Activated CD8-positive, alpha-beta memory T cell treated with anti-CD3 and anti-CD28 coated beads, Interleukin-2, amount 50 U/mL, for 4 hours (primary cell): Measurements from ENCODE around the gene CPEB2.

Experiments used
- DNase-seq: peaks from one replicate; pipeline ENCODE4 v3.0.0-alpha.2; 2020

CPEB2 gene

DNA sequence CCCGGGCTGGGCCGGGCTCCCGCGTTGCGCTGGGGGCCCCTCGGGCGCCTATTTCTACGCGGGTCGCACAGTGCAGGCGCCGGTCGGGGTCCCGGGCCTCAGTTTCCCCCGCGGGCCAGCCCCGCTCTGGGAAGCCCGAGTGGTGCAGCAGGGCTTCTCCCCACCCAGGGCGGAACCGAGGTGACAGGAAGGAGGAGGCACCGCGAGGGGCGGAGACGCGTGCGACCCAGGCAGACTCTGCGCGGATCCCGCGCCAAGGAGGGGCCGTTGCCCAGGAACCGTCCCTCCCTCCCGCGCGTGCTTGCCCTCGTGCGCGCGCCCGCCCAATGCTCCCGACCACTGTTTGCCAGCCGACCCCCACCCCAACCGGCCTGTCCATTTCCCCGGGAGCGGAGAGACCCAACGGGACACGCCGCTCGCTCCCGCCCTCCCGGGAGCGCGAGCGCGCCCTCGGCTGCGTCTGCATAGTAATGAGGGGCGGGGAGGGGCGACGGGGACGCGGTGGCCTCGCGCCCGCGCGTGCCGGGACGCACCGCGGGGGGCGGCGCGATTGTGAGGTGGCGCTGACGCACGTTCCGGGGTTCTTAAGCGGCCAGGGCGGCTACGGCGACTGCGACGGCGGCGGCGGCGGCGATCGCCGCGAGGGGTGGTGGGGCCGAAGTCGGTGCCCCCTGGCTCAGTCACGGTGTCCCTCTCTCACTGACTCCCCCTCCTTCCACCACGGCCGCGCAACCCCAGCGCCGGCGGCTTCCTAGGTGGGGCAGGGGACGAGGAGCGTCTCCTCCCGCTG, at the start of gene CPEB2:
Gene CPEB2 (plus strand): TSS at position 613 of the 790 bp plus-strand sequence. CDS start 193 bp downstream, outside the sequence.
- peak; percentile 91 for DNase-seq

DNA sequence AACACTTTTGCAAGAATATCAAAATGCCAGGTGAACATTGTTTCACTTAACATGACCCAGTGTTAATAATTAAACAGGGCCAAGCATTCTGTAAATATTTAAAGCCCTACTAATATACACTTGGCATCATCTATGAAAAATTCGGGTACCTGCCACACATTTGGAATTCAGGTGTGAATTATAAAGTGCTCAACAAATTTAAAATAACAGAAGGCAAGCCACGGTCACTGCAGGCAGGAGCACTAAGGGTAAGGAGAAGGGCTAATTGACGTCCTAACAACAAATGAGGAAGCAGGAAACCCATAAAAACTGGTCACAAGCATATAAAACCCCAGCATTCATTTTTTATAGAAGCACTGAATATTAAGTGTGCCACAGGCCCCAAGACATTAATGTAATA, 43.8 kb upstream of the CPEB2 start:
- no peak for DNase-seq

GRCh38 chr4:14961292-14961691, 41.0 kb upstream of the CPEB2 start:
- DNase-seq: no peak

GRCh38 chr4:14965071-14965470, 37.2 kb upstream of the CPEB2 start:
- no peak for DNase-seq

GRCh38 chr4:14967982-14968381, 34.3 kb upstream of the CPEB2 start:
- no peak for DNase-seq

DNA sequence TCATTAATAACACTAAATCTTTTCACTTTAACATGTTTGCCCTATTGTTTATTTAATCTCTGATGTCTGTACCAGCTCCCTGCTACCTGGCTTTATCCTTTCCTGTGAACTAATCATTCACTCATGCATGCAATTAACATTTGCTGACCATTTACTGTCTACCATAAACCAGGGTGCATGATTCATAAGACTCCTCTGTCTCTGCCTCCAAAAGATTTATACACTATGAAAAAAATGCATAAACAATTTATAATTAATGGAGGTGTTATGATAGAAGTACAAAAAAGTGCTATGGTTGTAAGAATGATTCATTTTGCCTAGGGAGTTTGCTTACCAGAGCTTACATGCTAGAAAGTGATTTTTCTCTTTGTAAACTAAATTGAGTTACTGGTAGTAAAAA, 24.5 kb upstream of the CPEB2 start:
- DNase-seq: no peak

DNA sequence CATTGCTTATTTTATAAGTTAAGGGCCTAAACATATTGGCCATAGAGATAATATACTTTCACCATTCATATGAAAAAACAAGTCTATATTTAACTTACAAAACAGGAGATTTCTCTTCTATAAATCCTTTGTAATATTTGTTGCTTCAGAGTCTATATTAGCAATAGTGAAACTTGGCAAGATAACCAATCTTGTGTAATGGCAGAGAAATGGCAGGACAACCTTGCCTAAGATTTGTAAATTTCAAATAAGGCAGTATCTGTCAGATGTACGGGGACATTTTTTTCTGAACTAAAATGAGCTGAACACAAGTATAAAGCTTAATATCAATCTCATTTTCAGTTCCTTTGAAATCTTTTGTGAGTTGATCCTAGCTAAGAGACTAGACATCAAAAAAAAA, 17.8 kb upstream of the CPEB2 start:
- no peak for DNase-seq

- DNase-seq: no peak
Observed at GRCh38 chr4:14985161-14985560, 17.1 kb upstream of the CPEB2 start.

- DNase-seq: no peak
Observed at GRCh38 chr4:14985843-14986242, 16.4 kb upstream of the CPEB2 start.

- no peak for DNase-seq
Observed at GRCh38 chr4:14987054-14987453, 15.2 kb upstream of the CPEB2 start.

GRCh38 chr4:14990484-14990883, 11.8 kb upstream of the CPEB2 start:
- no peak for DNase-seq

DNA sequence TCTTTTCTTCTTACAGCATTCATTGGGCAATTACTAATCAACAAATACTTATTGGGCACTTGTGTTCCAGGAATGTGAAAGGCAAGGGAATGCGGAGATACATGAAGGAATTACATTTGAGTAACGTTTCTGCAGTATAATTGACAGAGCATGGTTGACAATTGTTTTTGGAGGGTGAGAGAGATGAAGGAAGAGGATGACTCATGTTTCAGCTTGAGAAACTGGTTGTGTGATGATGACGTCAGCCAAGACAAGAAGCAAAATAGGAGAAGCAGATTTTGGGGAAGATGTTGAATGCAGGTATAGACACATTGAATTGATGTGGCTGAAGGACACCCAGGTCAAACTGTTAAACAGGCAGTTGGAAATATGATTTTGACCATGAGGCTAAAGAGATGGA, 8.0 kb upstream of the CPEB2 start:
- DNase-seq: no peak

- DNase-seq: peak; percentile 38
Observed at GRCh38 chr4:15001248-15001868, 923 bp upstream of the CPEB2 start.

DNA sequence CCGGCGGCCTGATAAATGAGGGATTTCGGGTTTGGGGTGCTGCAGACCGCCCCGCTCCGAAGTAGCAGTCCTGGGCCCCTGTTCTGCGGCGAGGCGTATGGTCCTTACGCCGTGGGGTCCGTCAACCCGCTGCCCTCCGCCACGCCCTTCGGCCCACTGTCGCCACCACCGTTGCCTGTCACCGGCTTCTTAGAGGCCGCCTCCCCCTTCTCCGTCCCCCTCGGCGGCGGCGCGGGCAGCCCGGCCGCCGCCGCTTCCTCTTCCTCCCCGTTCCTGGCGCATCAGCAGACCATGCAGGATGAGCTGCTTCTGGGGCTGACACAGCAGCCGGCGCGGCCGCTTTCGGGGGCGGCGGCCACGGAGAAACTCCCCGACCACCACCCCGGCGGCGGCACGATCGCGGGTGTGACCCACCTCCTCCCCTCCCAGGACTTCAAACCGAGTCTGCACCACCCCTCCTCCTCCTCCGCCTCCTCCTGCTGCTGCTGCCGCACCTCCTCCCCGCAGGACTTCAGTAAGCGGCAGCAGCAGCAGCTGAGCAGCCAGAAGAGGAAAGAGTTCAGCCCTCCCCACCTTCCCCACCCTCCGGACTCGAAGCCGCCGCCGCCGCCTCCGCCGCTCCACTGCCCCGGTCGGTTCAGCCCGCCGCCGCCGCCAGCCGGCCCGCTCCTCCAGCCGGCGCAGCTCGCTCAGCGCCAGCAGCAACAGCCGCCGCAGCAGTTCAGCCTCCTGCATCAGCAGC, 549 bp downstream of the CPEB2 start:
- peak; percentile 85 for DNase-seq

DNA sequence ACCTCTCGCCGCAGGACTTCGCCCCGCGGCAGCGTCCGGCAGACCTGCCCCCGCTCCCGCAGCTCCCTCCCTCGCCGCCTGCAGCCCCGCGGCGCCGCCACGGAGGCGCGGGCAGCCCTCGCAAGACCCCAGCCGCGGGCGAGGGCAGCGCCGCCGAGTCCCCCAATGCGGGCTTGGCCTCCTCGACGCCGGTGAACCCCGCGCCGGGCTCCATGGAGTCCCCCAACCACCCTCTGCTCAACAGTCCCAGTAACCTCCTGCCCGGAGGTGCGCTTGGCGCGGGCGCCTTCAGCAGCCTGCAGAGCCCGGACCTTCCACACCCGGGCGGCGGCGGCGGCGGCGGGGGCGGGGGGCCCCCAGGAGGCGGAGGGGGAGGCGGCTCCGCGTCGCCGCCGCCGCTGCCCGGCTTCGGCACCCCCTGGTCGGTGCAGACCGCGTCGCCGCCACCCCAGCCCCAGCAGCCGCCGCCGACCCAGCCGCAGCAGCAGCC, 1.2 kb downstream of the CPEB2 start:
- peak; percentile 67 for DNase-seq

- peak; percentile 59 for DNase-seq
Observed at GRCh38 chr4:15003891-15004738, 1.8 kb downstream of the CPEB2 start.

DNA sequence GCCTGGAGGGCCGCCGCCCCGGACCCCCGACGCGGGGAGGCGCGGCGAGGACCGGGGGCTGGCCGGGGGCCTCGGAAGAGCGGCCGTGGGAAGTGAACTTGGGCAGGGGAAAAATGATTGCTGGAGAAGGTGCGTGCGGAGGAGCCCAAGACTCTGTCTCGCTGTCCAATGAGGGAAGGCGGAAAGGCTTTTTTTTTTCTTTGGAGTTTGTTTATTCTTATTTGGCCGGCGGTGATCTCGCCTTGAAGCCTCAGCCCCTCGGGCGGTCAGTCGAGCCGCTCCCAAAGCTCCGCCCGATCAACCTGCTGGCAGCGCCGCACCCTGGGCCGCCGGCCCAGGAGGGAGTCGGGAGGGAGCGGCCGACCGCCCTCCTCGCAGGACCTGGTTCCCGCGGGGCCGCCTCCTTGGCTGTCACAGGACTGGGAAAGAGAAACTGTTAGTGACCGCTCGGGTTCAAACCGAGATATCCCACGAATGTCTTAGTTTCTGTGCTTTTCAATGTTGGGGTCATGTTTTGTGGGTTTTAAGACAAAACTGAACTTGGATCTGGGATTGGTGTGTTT, 2.5 kb downstream of the CPEB2 start:
- peak; percentile 28 for DNase-seq

- no peak for DNase-seq
Observed at GRCh38 chr4:15005474-15006115, 3.3 kb downstream of the CPEB2 start.

DNA sequence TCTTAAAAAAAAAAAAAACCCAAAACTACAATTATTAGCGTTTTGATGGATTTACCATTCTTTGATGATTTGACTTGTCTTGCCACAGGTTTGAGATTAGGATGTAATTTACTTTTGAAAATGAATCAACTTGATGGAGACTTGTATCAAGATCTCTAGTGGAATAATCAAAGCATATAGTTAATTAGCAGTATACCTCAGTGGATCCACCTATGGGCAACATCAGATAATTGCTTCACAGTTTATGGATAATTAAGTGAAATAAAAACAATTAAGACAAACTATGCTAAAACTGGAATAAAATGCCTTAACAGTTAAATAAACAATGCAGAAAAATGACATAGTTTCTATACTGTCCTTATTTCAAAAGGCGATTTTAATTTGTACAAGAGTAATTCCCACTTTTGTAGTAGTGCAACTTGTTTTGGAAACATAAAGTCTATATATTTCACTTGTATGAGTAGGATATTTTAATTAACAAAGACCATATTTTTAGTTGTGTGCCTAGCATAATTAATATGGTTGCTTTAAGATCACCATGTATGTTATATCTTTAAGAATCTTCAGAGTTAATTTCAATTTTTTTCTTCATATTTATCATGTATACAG, 4.2 kb downstream of the CPEB2 start:
- DNase-seq: no peak

DNA sequence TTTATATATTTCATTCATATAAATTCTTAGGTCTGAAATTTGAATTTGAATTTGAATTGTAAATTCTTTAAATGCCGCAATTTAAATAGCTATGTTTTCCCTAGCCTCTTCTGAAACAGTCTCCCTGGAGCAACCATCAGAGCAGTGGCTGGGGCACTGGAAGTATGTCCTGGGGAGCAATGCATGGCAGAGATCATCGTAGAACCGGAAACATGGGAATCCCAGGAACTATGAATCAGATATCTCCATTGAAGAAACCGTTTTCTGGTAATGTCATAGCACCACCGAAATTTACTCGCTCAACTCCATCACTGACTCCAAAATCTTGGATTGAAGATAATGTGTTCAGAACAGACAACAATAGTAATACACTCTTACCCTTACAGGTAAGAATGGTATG, 4.9 kb downstream of the CPEB2 start:
- no peak for DNase-seq

DNA sequence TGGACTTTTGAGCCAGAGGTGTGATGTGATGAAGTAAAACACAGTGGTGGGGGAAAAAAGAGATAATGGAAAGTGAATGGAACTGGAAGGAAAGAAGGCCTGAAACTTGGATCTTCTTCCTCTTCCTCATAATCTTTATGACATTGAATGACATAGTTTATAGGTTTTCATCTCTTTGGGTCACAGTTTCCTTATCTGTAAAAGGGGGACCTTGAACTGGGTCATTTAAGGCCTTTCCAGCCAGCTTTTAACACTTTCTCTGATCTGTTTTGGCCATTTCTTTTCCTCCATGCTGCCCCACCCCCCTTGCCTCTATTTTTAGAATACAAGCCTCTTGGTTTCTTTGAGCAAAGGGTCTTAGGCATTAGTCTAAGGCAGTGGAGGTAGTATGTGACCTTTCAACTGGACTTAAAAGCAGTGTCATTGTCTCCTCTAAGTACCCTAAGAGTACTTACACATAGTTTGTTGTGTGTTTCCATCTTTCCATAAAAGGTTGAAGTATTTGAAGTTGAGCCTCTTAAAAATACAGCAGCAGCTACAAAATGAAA, 7.8 kb downstream of the CPEB2 start:
- DNase-seq: no peak
